GM23338 (cell line): ENCODE results near the gene ZMAT3. TPM values are rescaled to one million over a fixed set of nuclear protein-coding genes. Genes with fewer than 3 reads are reported as not detected.

Experiments used
- ATAC-seq: fragments of 200-7000 bp; cut with Tn5 transposase; 3 replicates; pipeline ENCODE4 v1.9.1; 2020
- DNase-seq: peaks from one replicate; pipeline ENCODE4 v3.0.0-alpha.2; 2015; ENCODE audit warnings: low spot score
- H2AFZ ChIP-seq: fragments of 200-600 bp; sonication (generic); 2 replicates; pipeline ENCODE4 v1.8.0; 2016; ENCODE audit warnings: antibody characterized with exemption, mild to moderate bottlenecking, moderate library complexity
- H3F3A ChIP-seq: fragments of 200-600 bp; sonication (generic); replicated peaks from 2 replicates; pipeline ENCODE4 v1.8.0; 2017; ENCODE audit warnings: antibody characterized with exemption, mixed run types, low read depth
- H3K27ac ChIP-seq: fragments of 200-600 bp; sonication (generic); 2 replicates; pipeline ENCODE4 v1.6.1; 2016; ENCODE audit warnings: low read depth
- H3K27me3 ChIP-seq: fragments of 200-600 bp; sonication (generic); 2 replicates; pipeline ENCODE4 v1.8.0; 2016; ENCODE audit warnings: mild to moderate bottlenecking, mixed run types, moderate library complexity; ENCODE audit not compliant: insufficient read depth
- H3K36me3 ChIP-seq: fragments of 200-600 bp; sonication (generic); 2 replicates; pipeline ENCODE4 v1.8.0; 2016; ENCODE audit warnings: mild to moderate bottlenecking; ENCODE audit not compliant: insufficient read depth
- H3K4me1 ChIP-seq: fragments of 200-600 bp; sonication (generic); 2 replicates; pipeline ENCODE4 v1.8.0; 2016; ENCODE audit warnings: mild to moderate bottlenecking, moderate library complexity; ENCODE audit not compliant: insufficient read depth
- H3K4me2 ChIP-seq: fragments of 200-600 bp; sonication (generic); 2 replicates; pipeline ENCODE4 v1.7.1; 2017; ENCODE audit warnings: mixed run types
- H3K4me3 ChIP-seq: fragments of 200-600 bp; sonication (generic); 2 replicates; pipeline ENCODE4 v1.6.1; 2016; ENCODE audit warnings: mixed run types
- H3K79me2 ChIP-seq: fragments of 200-600 bp; sonication (generic); replicated peaks from 2 replicates; pipeline ENCODE4 v1.8.0; 2017; ENCODE audit warnings: mild to moderate bottlenecking; ENCODE audit not compliant: insufficient read depth
- H3K9me2 ChIP-seq: fragments of 200-600 bp; sonication (generic); 2 replicates; pipeline ENCODE4 v1.8.0; 2017; ENCODE audit not compliant: insufficient read depth
- H4K20me1 ChIP-seq: fragments of 200-600 bp; sonication (generic); replicated peaks from 2 replicates; pipeline ENCODE4 v1.8.0; 2017; ENCODE audit warnings: mild to moderate bottlenecking; ENCODE audit not compliant: insufficient read depth
- H3K27ac Mint-ChIP-seq: 2 replicates; pipeline ENCODE4 v1.8.0; 2020; ENCODE audit warnings: inconsistent platforms, mild to moderate bottlenecking, moderate library complexity, mixed read lengths
- H3K27me3 Mint-ChIP-seq: 3 replicates; pipeline ENCODE4 v1.8.0; 2022; ENCODE audit warnings: low read depth, mild to moderate bottlenecking, moderate library complexity, mixed read lengths, inconsistent platforms; ENCODE audit not compliant: insufficient read depth, poor library complexity
- H3K36me3 Mint-ChIP-seq: 3 replicates; pipeline ENCODE4 v1.8.0; 2021; ENCODE audit warnings: low read depth, mild to moderate bottlenecking, inconsistent platforms, moderate library complexity, mixed read lengths
- H3K4me1 Mint-ChIP-seq: 3 replicates; pipeline ENCODE4 v1.8.0; 2020; ENCODE audit warnings: mild to moderate bottlenecking, inconsistent platforms, mixed read lengths
- H3K4me3 Mint-ChIP-seq: 3 replicates; pipeline ENCODE4 v1.8.0; 2021; ENCODE audit warnings: moderate library complexity, mild to moderate bottlenecking, inconsistent platforms, mixed read lengths
- H3K9me3 Mint-ChIP-seq: 3 replicates; pipeline ENCODE4 v1.8.0; 2020; ENCODE audit warnings: moderate library complexity, mild to moderate bottlenecking, inconsistent platforms, mixed read lengths
- CTCF ChIP-seq, 2 experiments: fragments of 200-600 bp in 1 of 2; sonication (generic) in 1 of 2; conservative IDR thresholded peaks; 2 replicates each; pipeline versions ENCODE4 v1.5.1 to v1.6.1; 2016 to 2017; ENCODE audit warnings: antibody characterized with exemption in 2 of 2, low read depth in 2 of 2, mild to moderate bottlenecking in 2 of 2, moderate library complexity in 1 of 2
- ETS1 ChIP-seq: IDR thresholded peaks from 2 replicates; pipeline ENCODE4 v1.6.1; 2016; ENCODE audit warnings: antibody characterized with exemption
- JUNB ChIP-seq: IDR thresholded peaks from one replicate; pipeline ENCODE4 v1.6.1; 2016; ENCODE audit warnings: antibody characterized with exemption; ENCODE audit not compliant: unreplicated experiment
- ZNF114 ChIP-seq: fragments of 250-450 bp; sonication (Bioruptor Pico); IDR thresholded peaks from 2 replicates; pipeline ENCODE4 v1.5.0; 2020; ENCODE audit warnings: mild to moderate bottlenecking, moderate library complexity
- ZNF331 ChIP-seq: fragments of 250-450 bp; sonication (Bioruptor Pico); IDR thresholded peaks from 2 replicates; pipeline ENCODE4 v1.5.0; 2020; ENCODE audit warnings: low read depth, mild to moderate bottlenecking, moderate library complexity
- ZNF462 ChIP-seq: fragments of 250-450 bp; sonication (Bioruptor Pico); IDR thresholded peaks from 2 replicates; pipeline ENCODE4 v1.5.0; 2020; ENCODE audit warnings: mild to moderate bottlenecking, moderate library complexity
- polyA plus RNA-seq: library from polyadenylated mRNA; unstranded; fragments of >200 nt; fragmentation: Nextera tagmentation; extraction: Ambion mirVana; gene quantifications from 2 replicates; pipeline ENCODE4 v1.2.1, GENCODE V29; 2016
- total RNA-seq: library from RNA; depleted of rRNA; stranded (reverse); fragments of >200 nt; shearing (Covaris generic); gene quantifications from 2 replicates; pipeline ENCODE4 v1.2.3, GENCODE V29; 2014

ZMAT3 gene
- total and polyA plus RNA-seq, 2 experiments from 2014 or later = 10.0 to 17.3 TPM

- TF ChIP-seq ZNF462 (CRISPR knock-in tag) (no peak), CTCF (conservative IDR thresholded peaks at IDR 0.05; ENCODE audit: low read depth in 2 of 2) (no peak), ZNF331 (no peak)
Measured at GRCh38 chr3:179018808-179019207, 52.8 kb downstream of the ZMAT3 start (continued).

- Mint-ChIP-seq H3K4me1 (peaks cover 17% of the 10 kb centered on the region), H3K9me3 (no peaks in the 10 kb centered on the region), H3K36me3 (no peaks in the 10 kb centered on the region), H3K27me3 (peaks cover 1% of the 10 kb centered on the region), H3K4me3 (no peak overlapping the region), H3K27ac (no peak overlapping the region)
- no peak overlapping the region for H3K4me2 ChIP-seq
- H3F3A ChIP-seq = no peaks in the 10 kb centered on the region
- no peak overlapping the region for H3K27ac ChIP-seq
- DNase-seq (no peak), ATAC-seq (no peak)
- H2AFZ ChIP-seq = no peak overlapping the region
- no peak overlapping the region for H3K4me3 ChIP-seq
- H3K4me1 ChIP-seq = no peaks in the 10 kb centered on the region
- H3K36me3 ChIP-seq = no peaks in the 10 kb centered on the region
- no peaks in the 10 kb centered on the region for H3K27me3 ChIP-seq
- no peaks in the 10 kb centered on the region for H4K20me1 ChIP-seq
- H3K9me2 ChIP-seq = no peaks in the 10 kb centered on the region
- no peaks in the 10 kb centered on the region for H3K79me2 ChIP-seq
- no peak for TF ChIP-seq ETS1
- TF ChIP-seq ZNF114 = no peak
- TF ChIP-seq JUNB = no peak
- TF ChIP-seq ZNF462 (CRISPR knock-in tag) = no peak
Measured at GRCh38 chr3:179016979-179017670, 54.5 kb downstream of the ZMAT3 start.
